Testis (tissue), 2 donors: ENCODE results near the gene IYD.

ENCODE experiments used
- CTCF ChIP-seq, 3 experiments: fragments of 450-650 bp in 2 of 3; fragments of 200-600 bp in 1 of 3; sonication (generic) in 1 of 3; IDR thresholded peaks; one replicate each; pipeline ENCODE4 v1.5.1; 2016 to 2019; ENCODE audit warnings: antibody characterized with exemption in 3 of 3, mild to moderate bottlenecking in 2 of 3, moderate library complexity in 1 of 3
- POLR2A ChIP-seq: fragments of 450-650 bp; IDR thresholded peaks from one replicate; pipeline ENCODE4 v1.6.1; 2017; ENCODE audit warnings: antibody characterized with exemption, mild to moderate bottlenecking, moderate library complexity

GRCh38 chr6:150380256-150380655 lies 11.4 kb downstream of the IYD start:
- TF ChIP-seq CTCF (IDR thresholded peaks at IDR 0.05), result no peak
- no peak for TF ChIP-seq POLR2A
